Fibroblast of lung (primary cell): ENCODE data around the gene PRICKLE4.

Source experiments
- CTCF ChIP-seq, 2 donors: IDR thresholded peaks in 1 of 2; conservative IDR thresholded peaks in 1 of 2; 1 replicate in 1 of 2; 2 replicates in 1 of 2; pipeline ENCODE4 v1.5.1; 2011 to 2012; ENCODE audit warnings: low read length in 2 of 2, control low read depth in 1 of 2, inconsistent platforms in 1 of 2, low read depth in 1 of 2, mild to moderate bottlenecking in 1 of 2
- EZH2 ChIP-seq: IDR thresholded peaks from 2 replicates; pipeline ENCODE4 v1.5.1; 2012; ENCODE audit warnings: low read length, control low read depth, mild to moderate bottlenecking; ENCODE audit errors: missing control alignments

- TF ChIP-seq CTCF (conservative IDR thresholded peaks at IDR 0.05 in 1 of 2, IDR thresholded peaks at IDR 0.05 in 1 of 2; ENCODE audit: low read depth in 1 of 2, low read length in 2 of 2) (no peak), EZH2 (no peak)
Measured at GRCh38 chr6:41823178-41823577, 42.6 kb downstream of the PRICKLE4 start.
